Tibial nerve (tissue), 4 donors: Measurements from ENCODE around the gene PDE1A. TPM values are rescaled to one million over a fixed set of nuclear protein-coding genes. Genes with fewer than 3 reads are reported as not detected.

Source experiments
- DNase-seq, 2 donors: peaks; one replicate each; pipeline ENCODE4 v3.0.0-alpha.2; 2019; ENCODE audit warnings: low spot score in 2 of 2
- H3K27ac ChIP-seq, 4 donors: fragments of 200-600 bp; sonication (generic) in 3 of 4; one replicate each; pipeline ENCODE4 v1.5.1; 2017 to 2019; ENCODE audit warnings: mild to moderate bottlenecking in 1 of 4
- H3K27me3 ChIP-seq, 2 donors: fragments of 200-600 bp; sonication (generic) in 1 of 2; one replicate each; pipeline versions ENCODE4 v1.5.1 to v1.6.0; 2017 to 2019
- H3K36me3 ChIP-seq, 3 donors: fragments of 200-600 bp; sonication (generic); one replicate each; pipeline ENCODE4 v1.5.1; 2018 to 2019
- H3K4me1 ChIP-seq, 4 donors: fragments of 200-600 bp; sonication (generic) in 3 of 4; one replicate each; pipeline ENCODE4 v1.5.1; 2017 to 2019
- H3K4me3 ChIP-seq, 4 donors: fragments of 200-600 bp; sonication (generic) in 3 of 4; one replicate each; pipeline ENCODE4 v1.5.1; 2017 to 2019; ENCODE audit warnings: mild to moderate bottlenecking in 1 of 4, moderate library complexity in 1 of 4
- H3K9me3 ChIP-seq, 4 donors: fragments of 200-600 bp; sonication (generic) in 3 of 4; one replicate each; pipeline ENCODE4 v1.5.1; 2017 to 2019
- EP300 ChIP-seq, 2 donors: sonication (generic); formaldehyde crosslinking; IDR thresholded peaks; one replicate each; pipeline ENCODE4 v1.6.1; 2017; ENCODE audit warnings: antibody characterized with exemption in 2 of 2, mild to moderate bottlenecking in 1 of 2
- POLR2A ChIP-seq, 2 donors: fragments of 450-650 bp; IDR thresholded peaks; one replicate each; pipeline ENCODE4 v1.6.1; 2017; ENCODE audit warnings: antibody characterized with exemption in 2 of 2, mild to moderate bottlenecking in 2 of 2, moderate library complexity in 2 of 2
- WGBS, 2 donors: methylation state at CpG; one replicate each; pipeline ENCODE4 v1.1.5; 2018; 5-methylcytosine and 5-hydroxymethylcytosine counted together
- total RNA-seq, 4 donors: library from RNA; depleted of rRNA; stranded (reverse); fragments of >200 nt; gene quantifications; one replicate each; pipeline ENCODE4 v1.1.0, GENCODE V29; 2016
- TF ChIP-seq, protein P1 (sequence below), 5 experiments: fragments of 200-600 bp in 3 of 5; fragments of 450-650 bp in 2 of 5; sonication (generic) in 3 of 5; IDR thresholded peaks; one replicate each; pipeline ENCODE4 v1.5.1; 2016 to 2019; ENCODE audit warnings: antibody characterized with exemption in 5 of 5, mild to moderate bottlenecking in 3 of 5, moderate library complexity in 2 of 5

Gene PDE1A
- total RNA-seq, 4 donors from 2014 or later = 21.6 to 51.8 (median 43.7) TPM

DNA sequence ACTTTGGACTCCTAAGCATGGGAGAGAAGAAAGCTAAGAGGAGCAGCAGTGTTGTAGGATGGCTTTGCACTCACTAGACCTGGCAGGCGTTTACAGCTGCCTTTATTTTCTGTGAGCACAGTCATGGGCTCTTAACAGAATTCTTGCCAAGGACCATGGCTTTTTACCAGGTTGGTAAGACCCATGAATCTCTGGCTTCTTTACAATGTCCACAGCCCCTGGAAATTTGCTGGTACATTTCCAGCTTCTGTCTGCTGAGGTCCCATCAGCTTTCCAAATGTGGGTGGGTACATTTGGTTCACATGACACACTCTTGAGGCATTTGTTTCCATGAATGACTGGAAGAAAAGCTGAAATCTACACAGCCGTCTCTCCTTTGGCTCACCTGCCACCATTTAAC is 278.5 kb downstream of the PDE1A start:
- DNase-seq = no peak
- 44 to 54% methylated on average over 2 of the region's 2 CpGs for WGBS, 2 donors

DNA sequence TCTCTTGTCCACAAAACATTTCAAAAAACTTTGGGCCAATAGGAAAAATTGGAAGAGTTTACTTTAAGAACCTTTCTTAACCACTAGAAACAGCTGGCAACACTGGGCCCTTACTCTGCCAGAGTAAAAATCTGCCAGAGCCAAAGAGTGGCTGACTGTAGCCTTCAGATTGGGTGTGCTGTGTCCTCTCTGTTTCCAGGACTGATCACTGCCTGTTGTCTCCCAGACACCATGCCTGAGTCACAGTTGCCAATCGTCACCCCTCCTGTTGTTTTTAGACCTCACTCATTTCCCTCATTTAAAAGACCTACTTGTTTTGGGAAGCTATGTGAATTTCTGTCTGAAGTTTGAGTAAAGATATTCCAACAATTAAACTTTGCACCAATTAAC is 282.1 kb downstream of the PDE1A start:
- H3K27ac ChIP-seq = no peak overlapping the region
- H3K4me3 ChIP-seq = no peak overlapping the region
- no peak for DNase-seq
- TF ChIP-seq, protein P1, sequence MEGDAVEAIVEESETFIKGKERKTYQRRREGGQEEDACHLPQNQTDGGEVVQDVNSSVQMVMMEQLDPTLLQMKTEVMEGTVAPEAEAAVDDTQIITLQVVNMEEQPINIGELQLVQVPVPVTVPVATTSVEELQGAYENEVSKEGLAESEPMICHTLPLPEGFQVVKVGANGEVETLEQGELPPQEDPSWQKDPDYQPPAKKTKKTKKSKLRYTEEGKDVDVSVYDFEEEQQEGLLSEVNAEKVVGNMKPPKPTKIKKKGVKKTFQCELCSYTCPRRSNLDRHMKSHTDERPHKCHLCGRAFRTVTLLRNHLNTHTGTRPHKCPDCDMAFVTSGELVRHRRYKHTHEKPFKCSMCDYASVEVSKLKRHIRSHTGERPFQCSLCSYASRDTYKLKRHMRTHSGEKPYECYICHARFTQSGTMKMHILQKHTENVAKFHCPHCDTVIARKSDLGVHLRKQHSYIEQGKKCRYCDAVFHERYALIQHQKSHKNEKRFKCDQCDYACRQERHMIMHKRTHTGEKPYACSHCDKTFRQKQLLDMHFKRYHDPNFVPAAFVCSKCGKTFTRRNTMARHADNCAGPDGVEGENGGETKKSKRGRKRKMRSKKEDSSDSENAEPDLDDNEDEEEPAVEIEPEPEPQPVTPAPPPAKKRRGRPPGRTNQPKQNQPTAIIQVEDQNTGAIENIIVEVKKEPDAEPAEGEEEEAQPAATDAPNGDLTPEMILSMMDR (IDR thresholded peaks at IDR 0.05) = no peak
- TF ChIP-seq EP300 (IDR thresholded peaks at IDR 0.05) (no peak), POLR2A (IDR thresholded peaks at IDR 0.05) (no peak)
- 30 to 45% methylated on average over 1 of the region's 1 CpG for WGBS, 2 donors
- H3K9me3 ChIP-seq = no peaks in the 10 kb centered on the region
- no peaks in the 10 kb centered on the region for H3K36me3 ChIP-seq
- no peaks in the 10 kb centered on the region for H3K4me1 ChIP-seq
- H3K27me3 ChIP-seq = no peaks in the 10 kb centered on the region

More for the DNA sequence above, 278.5 kb downstream of the PDE1A start:
- Histone ChIP-seq H3K36me3 (no peaks in the 10 kb centered on the region), H3K27ac (no peak overlapping the region), H3K9me3 (no peaks in the 10 kb centered on the region), H3K4me1 (no peaks in the 10 kb centered on the region), H3K4me3 (no peak overlapping the region), H3K27me3 (no peaks in the 10 kb centered on the region)
- TF ChIP-seq, protein P1 (IDR thresholded peaks at IDR 0.05) = no peak
- no peak for TF ChIP-seq POLR2A (IDR thresholded peaks at IDR 0.05)
- no peak for TF ChIP-seq EP300 (IDR thresholded peaks at IDR 0.05)

DNA sequence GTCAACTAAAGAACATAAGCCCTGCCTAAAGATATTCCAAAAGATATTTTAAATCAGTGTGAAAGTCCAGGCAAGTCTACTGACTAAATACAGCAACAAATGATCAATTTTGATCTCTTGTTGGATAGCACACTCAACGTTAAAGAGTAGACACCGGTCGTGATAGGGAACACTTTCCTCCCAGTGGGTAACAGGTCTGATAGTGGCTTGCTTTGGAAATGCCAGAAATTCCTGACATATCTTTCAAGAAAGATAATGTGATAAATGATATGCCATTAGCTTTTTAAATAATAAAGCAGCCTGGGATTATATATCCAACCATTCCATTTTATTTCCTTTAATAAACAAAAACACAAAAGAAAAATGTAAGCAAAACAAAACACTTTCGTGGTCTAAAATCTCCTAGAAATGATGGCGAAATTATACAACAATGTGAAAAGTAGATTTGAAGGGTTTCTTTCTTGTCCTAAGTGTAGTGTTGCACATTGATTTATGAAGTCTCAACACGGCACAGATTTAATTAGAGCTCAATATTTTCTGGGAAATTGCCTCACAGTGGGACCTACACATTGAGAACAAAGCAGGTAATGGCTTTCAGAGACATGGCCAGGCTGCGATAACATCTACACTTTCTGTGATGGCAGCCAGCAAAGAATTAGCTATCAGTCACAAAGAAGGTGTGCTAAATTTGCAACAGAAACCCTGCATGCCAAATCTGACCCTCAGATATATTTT is 282.6 kb downstream of the PDE1A start:
- no peak overlapping the region for H3K27ac ChIP-seq
- H3K9me3 ChIP-seq = no peaks in the 10 kb centered on the region
- H3K4me3 ChIP-seq = no peak overlapping the region
- no peaks in the 10 kb centered on the region for H3K36me3 ChIP-seq
- 57 to 60% methylated on average over 7 of the region's 7 CpGs for WGBS, 2 donors
- no peaks in the 10 kb centered on the region for H3K27me3 ChIP-seq
- TF ChIP-seq, protein P1 (IDR thresholded peaks at IDR 0.05) = no peak
- TF ChIP-seq POLR2A (IDR thresholded peaks at IDR 0.05) = no peak
- no peak for TF ChIP-seq EP300 (IDR thresholded peaks at IDR 0.05)
- no peaks in the 10 kb centered on the region for H3K4me1 ChIP-seq
- DNase-seq = no peak

DNA sequence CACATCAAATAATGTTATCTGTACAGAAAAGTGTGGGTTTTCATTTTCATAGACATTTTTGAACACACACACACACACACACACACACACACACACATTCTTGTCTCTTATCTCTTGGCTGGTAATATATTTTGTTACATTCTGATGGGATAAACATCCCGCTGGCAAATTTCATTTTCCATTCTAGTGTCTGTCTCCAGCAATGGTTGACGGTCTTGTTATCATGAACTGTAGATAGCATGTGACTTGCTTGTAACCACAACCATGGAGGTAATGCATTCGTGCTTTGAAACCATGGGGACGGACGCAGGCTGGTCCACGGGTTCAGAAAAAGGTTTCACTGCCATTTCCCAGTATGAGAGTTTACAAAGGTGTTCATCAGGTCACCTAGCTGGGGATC is 284.8 kb downstream of the PDE1A start:
- Histone ChIP-seq H3K4me1 (no peaks in the 10 kb centered on the region), H3K27ac (no peak overlapping the region), H3K36me3 (no peaks in the 10 kb centered on the region), H3K4me3 (no peak overlapping the region), H3K9me3 (no peaks in the 10 kb centered on the region), H3K27me3 (no peaks in the 10 kb centered on the region)
- WGBS, 2 donors = 90 to 93% methylated on average over 6 of the region's 6 CpGs
- DNase-seq = no peak
- TF ChIP-seq POLR2A (IDR thresholded peaks at IDR 0.05) = no peak

DNA sequence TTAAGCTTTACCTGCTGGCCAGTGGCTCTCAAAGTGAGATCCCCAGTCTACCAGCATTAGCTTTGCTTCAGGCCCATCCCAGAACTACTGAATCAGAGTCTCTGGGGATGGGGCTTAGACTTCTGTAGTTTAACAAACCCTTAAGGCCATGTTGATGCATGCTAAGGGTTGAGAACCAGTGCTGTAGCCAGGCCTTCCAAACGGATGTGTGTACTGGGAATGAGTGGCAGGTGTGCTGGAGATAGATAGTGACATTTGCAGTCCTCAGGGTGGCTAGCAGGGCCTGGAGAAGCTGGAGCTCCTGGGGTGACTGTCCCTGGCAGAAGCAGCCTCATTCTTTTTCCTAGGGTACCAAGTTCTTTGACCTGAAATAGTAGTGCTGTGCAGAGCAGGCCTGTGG is 292.6 kb downstream of the PDE1A start:
- no peak for TF ChIP-seq EP300 (IDR thresholded peaks at IDR 0.05)
- TF ChIP-seq, protein P1 (IDR thresholded peaks at IDR 0.05) = no peak
- Histone ChIP-seq H3K27me3 (no peaks in the 10 kb centered on the region), H3K9me3 (no peaks in the 10 kb centered on the region), H3K36me3 (no peaks in the 10 kb centered on the region), H3K27ac (no peak overlapping the region), H3K4me3 (no peak overlapping the region), H3K4me1 (peaks cover 0 to 11% (median 0%) of the 10 kb centered on the region in 4 donors)
- WGBS, 2 donors = 40 to 44% methylated on average over 1 of the region's 1 CpG
- DNase-seq = no peak
